Ishikawa (cell line): ENCODE measurements around the gene CDC45.

Experiments used
- MAX ChIP-seq: IDR thresholded peaks from 2 replicates; pipeline ENCODE4 v1.6.1; 2012
- NFIC ChIP-seq: IDR thresholded peaks from 2 replicates; pipeline ENCODE4 v1.6.1; 2012

DNA sequence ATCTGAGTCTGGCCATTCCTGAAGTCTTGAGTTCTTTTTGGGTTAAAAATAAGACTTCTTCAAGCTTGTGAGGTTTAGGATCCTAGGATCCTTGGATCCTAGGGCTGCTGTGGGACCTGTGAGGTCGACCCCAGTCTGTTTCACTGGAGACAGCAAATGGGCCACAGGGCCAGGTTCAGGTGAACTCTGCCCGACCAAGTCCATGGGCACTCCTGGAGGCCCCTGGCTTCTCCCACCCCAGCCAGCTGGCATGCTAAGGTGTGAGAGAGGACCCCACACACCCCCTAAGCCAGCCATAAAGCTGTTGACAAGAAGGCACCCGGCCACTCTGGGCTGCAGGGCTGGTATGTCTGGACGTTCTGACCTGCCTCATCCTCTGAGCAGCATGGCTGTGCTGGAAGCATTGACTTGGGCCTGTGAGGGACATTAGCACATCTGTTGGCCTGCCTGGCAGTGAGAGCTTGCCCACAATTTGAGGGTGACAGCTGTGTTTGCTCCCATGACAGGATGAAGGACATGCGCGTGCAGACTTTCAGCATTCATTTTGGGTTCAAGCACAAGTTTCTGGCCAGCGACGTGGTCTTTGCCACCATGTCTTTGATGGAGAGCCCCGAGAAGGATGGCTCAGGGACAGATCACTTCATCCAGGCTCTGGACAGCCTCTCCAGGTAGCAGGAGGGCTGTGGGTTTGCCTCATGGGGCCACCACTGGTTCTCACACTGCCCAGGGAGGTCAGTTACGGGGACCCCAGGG lies 28.5 kb downstream of the CDC45 start:
- TF ChIP-seq MAX, result no peak
- no peak for TF ChIP-seq NFIC
